H1 (cell line): ENCODE results near the gene SLC25A12. TPM values are rescaled to one million over a fixed set of nuclear protein-coding genes. Genes with fewer than 3 reads are reported as not detected.

Experiments used
- CTCF ChIA-PET: fragments of 300-600 bp; sonication (Branson Sonifier 250); formaldehyde crosslinking; loops from one replicate; lab custom pipeline; 2021; ENCODE audit not compliant: partially characterized antibody; lab: Charles Lee
- POLR2A ChIA-PET: fragments of 300-600 bp; sonication (Branson Sonifier 250); formaldehyde crosslinking; loops from one replicate; lab custom pipeline; 2021; ENCODE audit warnings: inconsistent platforms; ENCODE audit not compliant: partially characterized antibody; lab: Charles Lee
- DNase-seq, 2 experiments: peaks; one replicate each; pipeline versions ENCODE4 v3.0.0 to v3.0.0-alpha.2; 2010 to 2022; ENCODE audit warnings: low spot score in 2 of 2, low read depth in 1 of 2, mixed read lengths in 1 of 2
- FAIRE-seq: peaks from 2 replicates; lab custom pipeline; 2011; peaks lifted over from hg19 to GRCh38; lab: Jason Lieb, UNC
- H2AFZ ChIP-seq: 2 replicates; pipeline ENCODE4 v1.8.1; 2012; ENCODE audit warnings: low read length, inconsistent platforms
- H2AK5ac ChIP-seq: 2 replicates; pipeline ENCODE4 v1.6.1; 2013; ENCODE audit warnings: low read depth, low read length
- H2BK120ac ChIP-seq: replicated peaks from 2 replicates; pipeline ENCODE3; 2013; ENCODE audit warnings: low read depth, low read length, inconsistent platforms
- H2BK12ac ChIP-seq: 2 replicates; pipeline ENCODE4 v1.6.1; 2013; ENCODE audit warnings: low read depth, low read length
- H2BK15ac ChIP-seq: 2 replicates; pipeline ENCODE4 v1.6.1; 2013; ENCODE audit warnings: low read length
- H2BK20ac ChIP-seq: 2 replicates; pipeline ENCODE4 v1.6.1; 2013; ENCODE audit warnings: low read length
- H2BK5ac ChIP-seq: 2 replicates; pipeline ENCODE4 v1.6.1; 2013; ENCODE audit warnings: low read depth, low read length
- H3K14ac ChIP-seq: 2 replicates; pipeline ENCODE4 v1.6.1; 2013; ENCODE audit warnings: inconsistent platforms; ENCODE audit not compliant: insufficient read length
- H3K18ac ChIP-seq: 2 replicates; pipeline ENCODE4 v1.6.1; 2013; ENCODE audit warnings: low read length; ENCODE audit errors: extremely low read depth
- H3K23ac ChIP-seq: 2 replicates; pipeline ENCODE4 v1.6.1; 2013; ENCODE audit warnings: inconsistent platforms; ENCODE audit not compliant: insufficient read length
- H3K23me2 ChIP-seq: 2 replicates; pipeline ENCODE4 v1.6.1; 2013; ENCODE audit warnings: low read depth, low read length
- H3K27ac ChIP-seq: 2 replicates; pipeline ENCODE4 v1.6.1; 2011; ENCODE audit warnings: low read depth, low read length, inconsistent platforms
- H3K27me3 ChIP-seq, 4 experiments: replicated peaks in 1 of 4; 1 replicate in 1 of 4; 2 replicates in 3 of 4; pipeline versions ENCODE4 v1.6.1 to v1.8.1; 2011 to 2013; ENCODE audit warnings: low read length in 3 of 4, mild to moderate bottlenecking in 3 of 4, inconsistent platforms in 2 of 4, mixed read lengths in 2 of 4, moderate library complexity in 1 of 4; ENCODE audit not compliant: control insufficient read depth in 3 of 4, insufficient read depth in 3 of 4; ENCODE audit errors: extremely low read depth in 1 of 4
- H3K36me3 ChIP-seq, 4 experiments: 2 replicates each; pipeline versions ENCODE4 v1.6.1 to v1.8.1; 2011 to 2013; ENCODE audit warnings: mild to moderate bottlenecking in 4 of 4, low read length in 3 of 4, moderate library complexity in 2 of 4, control low read depth in 1 of 4, inconsistent platforms in 1 of 4; ENCODE audit not compliant: insufficient read depth in 4 of 4, control insufficient read depth in 2 of 4
- H3K4ac ChIP-seq: replicated peaks from 2 replicates; pipeline ENCODE3; 2013; ENCODE audit warnings: low read length, low read depth, mixed read lengths, inconsistent platforms; ENCODE audit not compliant: insufficient read length
- H3K4me1 ChIP-seq, 4 experiments: replicated peaks in 1 of 4; 1 replicate in 1 of 4; 2 replicates in 3 of 4; pipeline versions ENCODE4 v1.6.1 to v1.8.1; 2011 to 2013; ENCODE audit warnings: low read length in 3 of 4, inconsistent platforms in 2 of 4, mixed read lengths in 1 of 4; ENCODE audit not compliant: insufficient read depth in 4 of 4, control insufficient read depth in 3 of 4
- H3K4me2 ChIP-seq, 2 experiments: 2 replicates each; pipeline versions ENCODE4 v1.6.1 to v1.8.1; 2011 to 2013; ENCODE audit warnings: low read depth in 2 of 2, low read length in 2 of 2, control low read depth in 1 of 2, inconsistent platforms in 1 of 2, mild to moderate bottlenecking in 1 of 2; ENCODE audit not compliant: insufficient read depth in 1 of 2
- H3K4me3 ChIP-seq, 4 experiments: fragments of 200-600, 300-600 bp in 1 of 4; sonication (generic), shearing (Covaris generic), sonication (Bioruptor Twin) in 1 of 4; 2 replicates each; pipeline versions ENCODE4 v1.5.1 to v1.8.1; 2011 to 2016; ENCODE audit warnings: low read length in 4 of 4, low read depth in 3 of 4, control low read depth in 2 of 4, inconsistent platforms in 2 of 4, mild to moderate bottlenecking in 2 of 4, mixed read lengths in 1 of 4, moderate library complexity in 1 of 4; ENCODE audit not compliant: insufficient read depth in 2 of 4; ENCODE audit errors: extremely low read depth in 1 of 4
- H3K56ac ChIP-seq: replicated peaks from 2 replicates; pipeline ENCODE3; 2013; ENCODE audit warnings: low read depth, mild to moderate bottlenecking, mixed read lengths, low read length, inconsistent platforms; ENCODE audit not compliant: insufficient read length
- H3K79me1 ChIP-seq: 2 replicates; pipeline ENCODE4 v1.6.1; 2013; ENCODE audit warnings: low read depth, low read length, control low read depth
- H3K79me2 ChIP-seq, 2 experiments: 2 replicates each; pipeline versions ENCODE4 v1.6.1 to v1.8.1; 2012 to 2013; ENCODE audit warnings: low read length in 2 of 2, mild to moderate bottlenecking in 2 of 2, inconsistent platforms in 1 of 2; ENCODE audit not compliant: insufficient read depth in 2 of 2, control insufficient read depth in 1 of 2
- H3K9ac ChIP-seq, 4 experiments: replicated peaks in 1 of 4; 1 replicate in 1 of 4; 2 replicates in 3 of 4; pipeline versions ENCODE4 v1.6.1 to v1.8.1; 2011 to 2013; ENCODE audit warnings: low read depth in 3 of 4, low read length in 3 of 4, control low read depth in 2 of 4, mild to moderate bottlenecking in 2 of 4, moderate library complexity in 2 of 4, inconsistent platforms in 1 of 4; ENCODE audit errors: extremely low read depth in 1 of 4
- H3K9me3 ChIP-seq, 2 experiments: 2 replicates each; pipeline versions ENCODE4 v1.6.1 to v1.8.1; 2012 to 2013; ENCODE audit warnings: mild to moderate bottlenecking in 2 of 2, moderate library complexity in 2 of 2, control low read depth in 1 of 2, inconsistent platforms in 1 of 2, low read depth in 1 of 2, low read length in 1 of 2, mixed read lengths in 1 of 2; ENCODE audit not compliant: insufficient read depth in 2 of 2
- H4K20me1 ChIP-seq, 2 experiments: replicated peaks in 1 of 2; 2 replicates each; pipeline versions ENCODE3 to v1.8.1; 2011 to 2013; ENCODE audit warnings: inconsistent platforms in 2 of 2, low read length in 2 of 2, mild to moderate bottlenecking in 1 of 2; ENCODE audit not compliant: insufficient read depth in 2 of 2, control insufficient read depth in 1 of 2
- H4K5ac ChIP-seq: 2 replicates; pipeline ENCODE4 v1.6.1; 2013; ENCODE audit warnings: low read length, low read depth, mixed read lengths, inconsistent platforms; ENCODE audit not compliant: insufficient read length
- H4K8ac ChIP-seq: 2 replicates; pipeline ENCODE4 v1.8.0; 2013; ENCODE audit warnings: mild to moderate bottlenecking, moderate library complexity, low read length, inconsistent platforms; ENCODE audit not compliant: insufficient read depth; ENCODE audit errors: extremely low read depth
- H4K91ac ChIP-seq: replicated peaks from 2 replicates; pipeline ENCODE3; 2013; ENCODE audit warnings: low read length, mixed read lengths, inconsistent platforms; ENCODE audit not compliant: insufficient read length
- ASH2L ChIP-seq: fragments of 200-600, 300-600 bp; sonication (generic); IDR thresholded peaks from one replicate; pipeline ENCODE4 v1.7.1; 2017; ENCODE audit warnings: low read length
- HDAC6 ChIP-seq: IDR thresholded peaks from one replicate; pipeline ENCODE4 v1.7.1; 2012; ENCODE audit warnings: low read depth, mild to moderate bottlenecking, inconsistent platforms, low read length, moderate library complexity
- SAP30 ChIP-seq: fragments of 300-600 bp; sonication (generic); IDR thresholded peaks from 2 replicates; pipeline ENCODE4 v1.7.1; 2012; ENCODE audit warnings: low read length, moderate library complexity, mild to moderate bottlenecking, inconsistent platforms; ENCODE audit not compliant: insufficient read depth, insufficient replicate concordance
- WGBS, 2 experiments: shearing (Covaris generic) in 1 of 2; methylation state at CpG; one replicate each; pipeline versions ENCODE4 v1.1.6 to v1.1.7; 2013 to 2015; ENCODE audit warnings: low lambda C conversion rate in 2 of 2, mixed read lengths in 2 of 2, inconsistent platforms in 1 of 2, low coverage in 1 of 2, missing lambda C conversion rate in 1 of 2; ENCODE audit not compliant: insufficient replicate concordance in 2 of 2, insufficient coverage in 1 of 2, insufficient read length in 1 of 2; ENCODE audit errors: extremely low coverage in 1 of 2, missing lambda C conversion rate in 1 of 2; 5-methylcytosine and 5-hydroxymethylcytosine counted together
- polyA plus RNA-seq, 7 experiments: library from polyadenylated mRNA; depleted of rRNA in 3 of 7; stranded (reverse) in 5 of 7; unstranded in 2 of 7; fragments of >200 nt in 5 of 7; fragments of 200-250 nt in 2 of 7; gene quantifications; 1 replicate in 5 of 7; 2 replicates in 1 of 7; 4 replicates in 1 of 7; pipeline versions ENCODE4 v1.2.1 to v1.2.3, GENCODE V29; 2011 to 2013; ENCODE audit warnings: missing spikeins in 2 of 7, mixed read lengths in 2 of 7
- total RNA-seq: library from RNA; stranded (reverse); fragmentation: NEBNext Ultra II Directional; extraction: Animal tissue kit (Norgen Biotek cat#: 25700); gene quantifications from 2 replicates; pipeline ENCODE4 v1.2.1, GENCODE V29; 2021

Gene SLC25A12
- total and polyA plus RNA-seq, 2 of the 8 experiments (the other 6 are each of a cell fraction or from before 2014, with no cell fraction given) = 7.7 to 10.2 TPM

- Histone ChIP-seq H4K20me1 (no peaks in the 10 kb centered on the region), H2BK15ac (no peak overlapping the region), H4K8ac (no peak overlapping the region), H2AK5ac (no peak overlapping the region), H3K14ac (no peak overlapping the region), H3K79me1 (no peaks in the 10 kb centered on the region), H2BK12ac (no peak overlapping the region), H4K5ac (no peak overlapping the region), H2AFZ (no peak overlapping the region), H3K23ac (no peak overlapping the region), H2BK20ac (no peak overlapping the region), H3K27me3 (no peaks in the 10 kb centered on the region), H3K56ac (no peak overlapping the region), H3K18ac (no peak overlapping the region), H3K4me1 (no peaks in the 10 kb centered on the region), H3K9me3 (no peaks in the 10 kb centered on the region), H2BK5ac (no peak overlapping the region), H2BK120ac (no peak overlapping the region), H3K36me3 (no peaks in the 10 kb centered on the region), H3K4me2 (no peak overlapping the region), H3K9ac (no peak overlapping the region), H3K4me3 (no peak overlapping the region), H4K91ac (no peak overlapping the region), H3K4ac (no peak overlapping the region), H3K23me2 (no peaks in the 10 kb centered on the region), H3K79me2 (no peaks in the 10 kb centered on the region), H3K27ac (no peak overlapping the region)
- DNase-seq = no peak
- WGBS, 2 experiments = 92% methylated on average over 3 of the region's 3 CpGs; no CpG with 5 or more reads in 1 of the 2 experiments
- CTCF ChIA-PET = no interaction called here
- no peak for FAIRE-seq
- TF ChIP-seq HDAC6 (no peak), SAP30 (no peak), ASH2L (no peak)
- POLR2A ChIA-PET = no interaction called here
Measured at GRCh38 chr2:171909266-171909665, 15.2 kb upstream of the SLC25A12 start.
